ENCODE data around the gene DNAH9.

DNA sequence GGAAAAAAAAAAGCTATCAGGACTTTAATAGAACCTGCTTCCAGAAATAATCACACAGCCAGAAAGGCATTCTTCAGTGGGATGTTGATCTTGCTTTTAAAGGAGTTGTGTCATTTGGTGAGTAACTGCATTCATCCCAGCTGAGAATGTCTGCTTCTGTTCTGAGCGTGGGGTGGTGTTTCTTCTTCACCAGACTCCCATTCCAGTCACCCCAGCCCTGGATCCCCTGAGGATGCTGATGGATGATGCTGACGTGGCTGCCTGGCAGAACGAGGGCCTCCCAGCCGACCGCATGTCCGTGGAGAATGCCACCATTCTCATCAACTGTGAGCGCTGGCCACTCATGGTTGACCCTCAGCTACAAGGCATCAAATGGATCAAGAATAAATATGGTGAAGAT, 276.5 kb downstream of the DNAH9 start:
- TF ChIP-seq, protein P1, sequence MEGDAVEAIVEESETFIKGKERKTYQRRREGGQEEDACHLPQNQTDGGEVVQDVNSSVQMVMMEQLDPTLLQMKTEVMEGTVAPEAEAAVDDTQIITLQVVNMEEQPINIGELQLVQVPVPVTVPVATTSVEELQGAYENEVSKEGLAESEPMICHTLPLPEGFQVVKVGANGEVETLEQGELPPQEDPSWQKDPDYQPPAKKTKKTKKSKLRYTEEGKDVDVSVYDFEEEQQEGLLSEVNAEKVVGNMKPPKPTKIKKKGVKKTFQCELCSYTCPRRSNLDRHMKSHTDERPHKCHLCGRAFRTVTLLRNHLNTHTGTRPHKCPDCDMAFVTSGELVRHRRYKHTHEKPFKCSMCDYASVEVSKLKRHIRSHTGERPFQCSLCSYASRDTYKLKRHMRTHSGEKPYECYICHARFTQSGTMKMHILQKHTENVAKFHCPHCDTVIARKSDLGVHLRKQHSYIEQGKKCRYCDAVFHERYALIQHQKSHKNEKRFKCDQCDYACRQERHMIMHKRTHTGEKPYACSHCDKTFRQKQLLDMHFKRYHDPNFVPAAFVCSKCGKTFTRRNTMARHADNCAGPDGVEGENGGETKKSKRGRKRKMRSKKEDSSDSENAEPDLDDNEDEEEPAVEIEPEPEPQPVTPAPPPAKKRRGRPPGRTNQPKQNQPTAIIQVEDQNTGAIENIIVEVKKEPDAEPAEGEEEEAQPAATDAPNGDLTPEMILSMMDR (IDR thresholded peaks at IDR 0.05): no peak
- TF ChIP-seq POLR2A (IDR thresholded peaks at IDR 0.05): no peak
